Memory B cell (primary cell): ENCODE results near the gene POLG.

Source experiments
- ATAC-seq: fragments of 150-1000 bp; cut with Tn5 transposase; 2 replicates; pipeline ENCODE4 v1.10.0; 2021; ENCODE audit warnings: low read depth, mild to moderate bottlenecking, moderate library complexity
- DNase-seq, 2 donors: peaks; one replicate each; pipeline ENCODE4 v3.0.0; 2022; ENCODE audit warnings: low spot score in 2 of 2
- H3K27ac Mint-ChIP-seq: one replicate; pipeline ENCODE4 v1.8.0; 2022; ENCODE audit warnings: mild to moderate bottlenecking, moderate library complexity, mixed read lengths
- H3K27me3 Mint-ChIP-seq: one replicate; pipeline ENCODE4 v1.8.0; 2022; ENCODE audit warnings: mixed read lengths
- H3K36me3 Mint-ChIP-seq: one replicate; pipeline ENCODE4 v1.8.0; 2022; ENCODE audit warnings: mild to moderate bottlenecking, mixed read lengths
- H3K4me1 Mint-ChIP-seq: one replicate; pipeline ENCODE4 v1.8.0; 2022; ENCODE audit warnings: mixed read lengths
- H3K4me3 Mint-ChIP-seq: one replicate; pipeline ENCODE4 v1.8.0; 2022; ENCODE audit warnings: mild to moderate bottlenecking, moderate library complexity, mixed read lengths
- H3K9me3 Mint-ChIP-seq: one replicate; pipeline ENCODE4 v1.8.0; 2022; ENCODE audit warnings: mixed read lengths

The POLG gene

GRCh38 chr15:89352476-89352875, 17.9 kb upstream of the POLG start:
- DNase-seq (no peak), ATAC-seq (no peak)
- Mint-ChIP-seq H3K9me3 (no peaks in the 10 kb centered on the region), H3K4me3 (no peak overlapping the region), H3K27ac (no peak overlapping the region), H3K36me3 (no peaks in the 10 kb centered on the region), H3K27me3 (peaks cover 26% of the 10 kb centered on the region), H3K4me1 (no peaks in the 10 kb centered on the region)

DNA sequence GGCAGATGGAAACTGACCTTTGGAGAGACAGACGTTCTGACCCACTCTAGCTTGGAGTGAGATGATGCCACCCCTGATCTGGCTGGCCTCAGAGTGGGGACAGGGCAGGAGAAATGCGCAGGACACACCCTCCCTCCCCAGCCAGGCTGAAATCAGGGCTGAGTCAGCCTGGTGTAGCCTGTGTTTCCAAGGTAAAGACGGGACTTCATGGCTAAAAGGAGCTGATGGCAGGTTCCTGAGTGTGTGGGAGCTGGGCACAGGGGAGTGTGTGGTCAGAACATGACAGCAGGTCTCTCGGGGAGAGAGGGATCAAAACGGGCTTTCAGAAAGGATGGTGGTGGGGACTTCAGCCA, 14.6 kb upstream of the POLG start:
- ATAC-seq (no peak), DNase-seq (no peak)
- H3K36me3 Mint-ChIP-seq: no peaks in the 10 kb centered on the region
- no peak overlapping the region for H3K27ac Mint-ChIP-seq
- H3K4me1 Mint-ChIP-seq: no peaks in the 10 kb centered on the region
- H3K27me3 Mint-ChIP-seq: peaks cover 17% of the 10 kb centered on the region
- no peaks in the 10 kb centered on the region for H3K9me3 Mint-ChIP-seq
- no peak overlapping the region for H3K4me3 Mint-ChIP-seq

GRCh38 chr15:89346516-89347231, 12.1 kb upstream of the POLG start:
- Mint-ChIP-seq H3K27ac (no peak overlapping the region), H3K9me3 (no peaks in the 10 kb centered on the region), H3K4me3 (no peak overlapping the region), H3K27me3 (peaks cover 8% of the 10 kb centered on the region), H3K4me1 (no peaks in the 10 kb centered on the region), H3K36me3 (no peaks in the 10 kb centered on the region)
- no peak for ATAC-seq
- no peak for DNase-seq

DNA sequence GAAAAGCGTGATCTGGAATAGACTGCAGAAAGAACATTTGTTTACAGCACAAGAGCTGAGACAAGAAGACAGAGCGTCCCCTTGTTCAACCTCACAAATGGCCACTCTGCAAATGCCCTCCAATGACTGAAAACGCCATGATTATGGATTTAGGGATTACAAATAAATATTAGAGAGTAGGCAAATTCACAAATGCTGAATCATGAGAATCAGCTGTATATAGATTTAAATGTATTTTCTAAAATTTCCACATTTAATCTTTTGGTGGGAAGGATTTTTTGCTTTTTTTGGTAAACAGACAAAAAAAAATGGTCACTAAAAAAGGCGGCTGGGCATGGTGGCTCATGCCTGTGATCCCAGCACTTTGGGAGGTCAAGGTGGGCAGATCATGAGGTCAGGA, 10.6 kb upstream of the POLG start:
- H3K27ac Mint-ChIP-seq: no peak overlapping the region
- no peak for DNase-seq
- ATAC-seq: no peak
- H3K27me3 Mint-ChIP-seq: peaks cover 4% of the 10 kb centered on the region
- H3K36me3 Mint-ChIP-seq: no peaks in the 10 kb centered on the region
- no peaks in the 10 kb centered on the region for H3K4me1 Mint-ChIP-seq
- no peaks in the 10 kb centered on the region for H3K9me3 Mint-ChIP-seq
- no peak overlapping the region for H3K4me3 Mint-ChIP-seq

DNA sequence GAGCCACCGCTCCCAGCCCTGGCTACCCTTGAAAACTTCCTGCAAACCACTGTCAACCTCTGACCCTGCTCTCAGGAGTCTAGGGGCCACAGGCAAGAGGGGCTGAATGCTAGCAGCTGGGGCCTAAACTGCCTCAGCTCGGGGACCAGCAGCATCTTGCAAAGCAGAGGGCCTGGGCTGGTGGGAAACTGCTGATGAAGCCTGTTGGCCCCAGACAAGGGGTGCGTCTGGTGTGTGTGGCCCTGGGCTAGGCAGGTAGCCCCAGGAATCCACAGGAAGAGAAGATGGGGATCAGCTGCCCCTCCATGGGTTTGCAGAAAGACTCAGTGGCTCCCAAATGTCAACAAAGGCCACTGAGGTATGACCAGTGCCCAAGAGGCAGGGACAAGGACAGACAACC, 8.2 kb upstream of the POLG start:
- Mint-ChIP-seq H3K27ac (no peak overlapping the region), H3K9me3 (no peaks in the 10 kb centered on the region), H3K27me3 (peaks cover 3% of the 10 kb centered on the region), H3K36me3 (no peaks in the 10 kb centered on the region), H3K4me1 (peaks cover 3% of the 10 kb centered on the region), H3K4me3 (no peak overlapping the region)
- no peak for DNase-seq
- ATAC-seq: no peak

DNA sequence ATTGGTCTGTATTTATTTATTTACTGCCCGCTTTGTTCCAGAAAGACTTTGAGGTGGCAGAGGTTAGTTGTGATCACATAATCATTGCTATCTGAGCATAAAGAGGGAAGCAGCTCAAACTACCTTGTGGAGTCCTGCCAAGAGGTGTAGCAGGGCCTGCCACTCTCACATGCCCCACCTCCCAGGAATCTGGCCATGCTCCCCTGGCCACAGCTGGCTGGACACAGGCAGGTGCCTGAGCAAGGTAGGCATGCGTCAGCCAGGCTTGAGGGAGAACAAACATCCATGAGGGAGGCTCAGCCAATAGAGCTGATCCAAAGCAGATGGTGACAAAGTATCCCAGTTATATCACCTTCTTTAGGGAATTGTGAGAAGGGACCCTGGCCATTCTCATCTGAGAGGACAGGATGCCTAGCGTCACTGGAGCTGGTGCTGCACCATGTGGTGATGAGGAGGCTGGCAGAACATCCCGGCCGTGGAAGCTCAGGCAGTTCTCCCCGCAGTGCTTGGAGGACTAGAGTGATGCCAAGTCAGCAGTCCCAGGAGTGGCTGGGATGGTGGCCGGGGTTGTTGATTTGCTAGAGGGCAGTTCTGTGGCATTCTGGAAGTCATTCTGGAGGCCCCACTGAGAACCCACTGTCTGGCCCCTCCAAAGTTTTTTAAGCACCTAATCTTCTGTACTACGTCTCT, 6.8 kb upstream of the POLG start:
- H3K4me1 Mint-ChIP-seq: peaks cover 3% of the 10 kb centered on the region
- H3K36me3 Mint-ChIP-seq: no peaks in the 10 kb centered on the region
- no peak overlapping the region for H3K4me3 Mint-ChIP-seq
- H3K27me3 Mint-ChIP-seq: peaks cover 3% of the 10 kb centered on the region
- DNase-seq: no peak
- no peaks in the 10 kb centered on the region for H3K9me3 Mint-ChIP-seq
- H3K27ac Mint-ChIP-seq: no peak overlapping the region
- no peak for ATAC-seq

GRCh38 chr15:89340573-89340972, 5.9 kb upstream of the POLG start:
- Mint-ChIP-seq H3K9me3 (no peaks in the 10 kb centered on the region), H3K4me3 (no peak overlapping the region), H3K27me3 (peaks cover 3% of the 10 kb centered on the region), H3K4me1 (peaks cover 4% of the 10 kb centered on the region), H3K27ac (no peak overlapping the region), H3K36me3 (no peaks in the 10 kb centered on the region)
- DNase-seq: no peak
- no peak for ATAC-seq

- ATAC-seq: no peak
- no peak overlapping the region for H3K4me3 Mint-ChIP-seq
- H3K9me3 Mint-ChIP-seq: peaks cover 2% of the 10 kb centered on the region
- no peak overlapping the region for H3K27ac Mint-ChIP-seq
- H3K36me3 Mint-ChIP-seq: peaks cover 2% of the 10 kb centered on the region
- no peak for DNase-seq
- H3K4me1 Mint-ChIP-seq: peaks cover 15% of the 10 kb centered on the region
- H3K27me3 Mint-ChIP-seq: no peaks in the 10 kb centered on the region
Observed at GRCh38 chr15:89338036-89338435, 3.4 kb upstream of the POLG start.

DNA sequence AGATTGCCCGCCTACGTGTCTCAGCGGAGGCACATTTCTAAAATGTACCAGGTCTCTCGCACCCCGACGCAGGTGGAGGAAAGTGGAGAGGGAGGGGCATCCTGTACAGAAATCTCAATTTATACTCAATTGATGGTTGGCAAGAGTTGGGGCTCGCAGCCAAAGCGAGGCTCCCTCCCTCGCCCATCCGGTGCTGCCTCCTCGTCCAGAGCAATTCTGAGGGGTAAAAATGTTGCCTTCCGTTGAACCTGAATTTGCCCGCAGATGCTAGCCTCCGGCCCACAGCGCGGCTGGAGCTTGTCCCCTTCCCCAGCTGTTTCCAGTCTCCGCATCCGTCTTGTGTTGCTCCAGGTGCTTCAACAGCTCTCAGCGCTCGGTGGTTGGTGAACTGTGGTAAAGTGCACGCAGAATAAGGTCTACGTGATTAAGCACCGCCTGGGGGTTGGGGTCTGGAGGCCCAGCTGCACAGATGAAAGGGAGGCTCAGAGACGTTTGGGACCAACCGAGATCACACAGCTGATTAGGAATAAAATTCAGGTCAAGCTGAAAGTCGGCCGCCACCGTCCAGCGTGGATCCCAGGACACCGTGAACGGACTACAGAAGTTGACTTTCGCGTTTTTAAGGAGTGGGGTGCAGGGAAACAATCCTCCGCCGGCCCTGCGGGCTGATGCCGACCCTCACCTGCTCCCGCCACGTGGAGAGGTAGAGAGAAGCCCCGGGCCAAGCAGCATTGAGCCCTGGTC, 846 bp upstream of the POLG start:
- no peaks in the 10 kb centered on the region for H3K27me3 Mint-ChIP-seq
- ATAC-seq: peak; percentile 11
- peaks cover 26% of the 10 kb centered on the region for H3K4me1 Mint-ChIP-seq
- peaks cover 2% of the 10 kb centered on the region for H3K9me3 Mint-ChIP-seq
- H3K36me3 Mint-ChIP-seq: peaks cover 11% of the 10 kb centered on the region
- peak overlapping the region; percentile 100 for H3K27ac Mint-ChIP-seq
- H3K4me3 Mint-ChIP-seq: peak overlapping the region; percentile 89
- DNase-seq: no peak

- no peak for DNase-seq
- peaks cover 13% of the 10 kb centered on the region for H3K36me3 Mint-ChIP-seq
- no peak for ATAC-seq
Observed at GRCh38 chr15:89333959-89334509, 590 bp downstream of the POLG start.

DNA sequence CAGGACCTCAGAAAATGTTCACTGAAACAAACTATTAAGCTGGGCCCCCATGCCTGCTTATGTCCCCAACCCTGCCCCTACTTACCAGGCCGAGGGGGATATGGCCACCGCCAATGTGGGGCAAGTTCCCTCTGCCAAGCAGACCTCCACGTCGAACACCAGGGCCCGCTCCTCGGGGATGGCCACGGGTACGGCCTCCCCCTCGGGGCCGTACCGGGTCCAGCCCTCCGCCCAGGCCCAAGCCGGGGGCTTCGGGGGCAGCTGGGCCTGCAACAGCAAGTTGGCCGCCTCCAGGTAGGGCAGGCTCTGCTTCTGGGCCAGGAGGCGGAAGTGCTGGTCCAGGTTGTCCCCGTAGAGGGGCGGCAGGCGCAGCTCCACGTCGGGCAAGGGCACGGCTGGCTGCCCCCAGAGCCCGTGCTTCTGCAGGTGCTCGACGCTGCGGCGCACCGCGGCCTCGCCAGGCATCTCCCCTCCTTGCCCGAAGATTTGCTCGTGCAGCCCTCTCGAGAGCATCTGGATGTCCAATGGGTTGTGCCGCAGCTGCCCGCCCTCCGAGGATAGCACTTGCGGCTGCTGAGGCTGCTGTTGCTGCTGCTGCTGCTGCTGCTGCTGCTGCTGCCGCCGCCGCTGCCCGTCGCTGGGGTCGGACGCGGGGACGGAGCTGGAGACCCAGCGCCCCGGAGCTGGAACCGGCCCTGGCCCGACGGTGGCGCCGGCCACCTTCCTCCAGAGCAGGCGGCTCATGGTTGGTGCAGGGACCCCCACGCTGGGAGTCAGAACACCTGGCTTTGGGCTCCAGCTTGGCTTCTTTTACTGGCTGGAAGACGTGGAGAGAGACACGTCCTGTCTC, 1.4 kb downstream of the POLG start:
- Mint-ChIP-seq H3K27ac (peak overlapping the region; percentile 100), H3K4me3 (peak overlapping the region; percentile 79), H3K4me1 (peaks cover 27% of the 10 kb centered on the region), H3K27me3 (no peaks in the 10 kb centered on the region), H3K9me3 (peaks cover 2% of the 10 kb centered on the region), H3K36me3 (peaks cover 15% of the 10 kb centered on the region)
- ATAC-seq: no peak
- no peak for DNase-seq

More at GRCh38 chr15:89333959-89334509, 590 bp downstream of the POLG start:
- H3K27me3 Mint-ChIP-seq: no peaks in the 10 kb centered on the region
- peak overlapping the region; percentile 79 for H3K4me3 Mint-ChIP-seq
- peak overlapping the region; percentile 100 for H3K27ac Mint-ChIP-seq
- H3K9me3 Mint-ChIP-seq: peaks cover 2% of the 10 kb centered on the region
- peaks cover 29% of the 10 kb centered on the region for H3K4me1 Mint-ChIP-seq

DNA sequence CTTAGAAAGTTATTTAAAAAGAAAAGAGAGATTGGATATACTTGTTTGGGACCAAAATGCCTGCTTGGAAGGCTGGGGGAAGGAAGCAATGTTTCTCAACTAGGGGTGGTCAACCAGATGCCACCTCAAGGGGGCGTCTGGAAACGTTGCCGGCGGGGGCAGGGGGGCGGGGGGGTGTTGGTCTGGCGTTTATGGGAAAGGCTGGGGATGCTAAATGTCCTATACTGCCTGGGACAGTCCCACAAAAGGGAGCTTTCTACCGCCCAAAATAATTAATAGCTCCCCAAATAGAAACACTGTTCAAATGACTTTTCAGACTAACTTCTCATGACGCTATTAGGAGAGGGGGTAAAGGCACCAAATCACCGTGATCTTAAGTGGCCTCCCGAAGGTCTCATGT, 2.2 kb downstream of the POLG start:
- Mint-ChIP-seq H3K27me3 (no peaks in the 10 kb centered on the region), H3K4me1 (peaks cover 29% of the 10 kb centered on the region), H3K36me3 (peaks cover 19% of the 10 kb centered on the region), H3K4me3 (peak overlapping the region; percentile 44), H3K27ac (no peak overlapping the region), H3K9me3 (peaks cover 2% of the 10 kb centered on the region)
- DNase-seq (no peak), ATAC-seq (no peak)

DNA sequence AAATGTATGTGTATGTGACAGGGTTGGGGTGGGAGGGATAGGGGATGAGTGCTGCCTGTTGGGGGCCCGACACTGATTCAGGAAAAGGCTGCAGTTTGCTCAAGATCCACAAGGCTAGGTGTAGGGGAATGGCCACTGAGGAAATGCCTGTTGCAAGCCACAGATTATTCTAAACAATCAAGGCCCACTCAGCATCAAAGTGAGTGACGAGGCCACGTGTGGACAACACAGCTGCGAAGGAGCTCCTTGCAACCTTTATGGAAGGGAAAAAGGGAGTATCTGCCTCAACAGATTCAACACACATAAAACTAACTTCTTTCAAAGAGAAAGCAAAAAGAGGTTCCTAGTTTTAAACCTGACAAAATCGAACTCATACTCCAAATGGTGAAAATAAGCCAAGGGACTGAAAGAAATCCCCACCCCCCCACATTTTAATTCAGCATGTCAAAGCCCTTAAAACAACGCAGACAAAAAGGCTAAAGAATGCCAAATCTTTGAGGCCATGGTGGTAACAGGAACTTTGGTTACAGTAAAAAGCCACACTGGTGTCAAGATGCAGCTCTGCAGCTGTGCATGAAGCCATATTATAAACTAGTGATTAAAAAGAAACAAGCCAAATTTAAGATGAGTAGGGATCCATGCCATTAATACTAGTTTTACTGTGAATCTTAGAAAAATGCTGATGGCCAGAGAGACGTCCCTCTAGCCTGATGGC, 3.6 kb downstream of the POLG start:
- H3K36me3 Mint-ChIP-seq: peaks cover 27% of the 10 kb centered on the region
- no peak for DNase-seq
- no peak overlapping the region for H3K4me3 Mint-ChIP-seq
- no peak for ATAC-seq
- peaks cover 30% of the 10 kb centered on the region for H3K4me1 Mint-ChIP-seq
- H3K9me3 Mint-ChIP-seq: peaks cover 2% of the 10 kb centered on the region
- H3K27me3 Mint-ChIP-seq: no peaks in the 10 kb centered on the region
- no peak overlapping the region for H3K27ac Mint-ChIP-seq
